GM18505 (cell line): ENCODE data around the gene HOMER2.
"Not testable (repeated sequence)": the region's sequence is repeated elsewhere in the genome, so short reads cannot be mapped to it uniquely, and the experiment has no call there.

ENCODE experiments used
- ATAC-seq: cut with Tn5 transposase; IDR thresholded peaks from one replicate; pipeline ENCODE4 v1.9.1; 2021; ENCODE audit not compliant: unreplicated experiment
- POLR2A ChIP-seq: IDR thresholded peaks from 4 replicates; pipeline ENCODE4 v1.6.1; 2011; ENCODE audit warnings: borderline replicate concordance; ENCODE audit not compliant: insufficient read depth, insufficient read length; ENCODE audit errors: extremely low read depth

The HOMER2 gene

GRCh38 chr15:82952158-82953081, at the start of gene HOMER2:
HOMER2 (minus strand) TSS chr15:82952720; CDS start chr15:82952535, 185 bp downstream.
- no peak for TF ChIP-seq POLR2A
- ATAC-seq: no peak

DNA sequence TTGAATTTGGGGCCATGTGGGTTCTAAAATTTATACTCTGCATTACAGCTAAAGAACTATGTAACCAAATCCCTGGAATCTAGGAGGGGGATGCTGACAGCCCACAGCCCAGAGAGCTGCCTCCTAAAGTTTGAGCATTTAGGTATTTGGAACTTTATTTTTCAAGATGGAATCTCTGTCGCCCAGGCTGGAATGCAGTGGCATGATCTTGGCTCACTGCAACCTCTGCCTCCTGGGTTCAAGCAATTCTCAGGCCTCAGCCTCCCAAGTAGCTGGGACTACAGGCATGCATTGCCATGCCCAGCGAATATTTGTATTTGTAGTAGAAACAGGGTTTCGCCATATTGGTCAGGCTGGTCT, 48.1 kb upstream of the HOMER2 start:
- not testable (repeated sequence) for ATAC-seq

- TF ChIP-seq POLR2A: no peak
- ATAC-seq: no peak
These were observed 47.6 kb upstream of the HOMER2 start for GRCh38 chr15:82999905-83000671.

DNA sequence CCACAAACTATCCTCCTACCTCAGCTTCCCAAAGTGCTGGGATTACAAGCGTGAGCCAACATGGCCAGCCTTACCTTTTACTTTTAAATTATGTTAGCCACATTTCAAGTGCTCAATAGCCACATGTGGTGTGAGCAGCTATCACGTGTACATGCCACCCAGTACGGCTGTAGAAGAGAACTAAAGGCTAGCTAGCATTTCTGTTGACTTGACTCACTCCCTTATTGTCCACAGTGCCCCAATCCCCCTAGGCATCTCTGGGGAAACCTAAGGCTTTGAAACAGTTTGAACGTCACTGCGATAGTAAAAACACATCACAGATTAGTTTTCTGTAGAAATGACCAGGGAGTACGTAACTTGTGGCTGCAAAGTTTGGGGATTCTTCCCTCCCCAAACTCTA, 46.9 kb upstream of the HOMER2 start:
- no peak for ATAC-seq
- no peak for TF ChIP-seq POLR2A

DNA sequence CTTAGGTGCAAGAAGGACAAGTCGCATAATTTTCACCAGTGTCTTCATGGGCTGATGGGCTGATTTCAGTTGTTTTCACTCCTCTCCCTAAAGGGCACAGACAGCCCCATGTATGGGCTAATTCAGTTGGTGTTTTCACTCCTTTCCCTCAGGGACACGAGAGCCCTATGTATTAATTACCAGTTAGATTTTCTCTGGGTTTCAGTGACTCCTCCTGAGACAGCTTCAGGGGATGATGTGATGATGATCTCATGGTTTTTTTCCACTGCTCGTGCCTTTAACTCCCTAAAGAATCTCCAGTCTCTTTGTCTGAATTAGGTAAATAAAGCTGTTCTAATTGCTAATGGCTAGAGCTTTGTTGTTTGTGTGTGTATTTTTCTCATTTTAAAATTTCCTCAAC, 43.4 kb upstream of the HOMER2 start:
- no peak for ATAC-seq
- TF ChIP-seq POLR2A: no peak

DNA sequence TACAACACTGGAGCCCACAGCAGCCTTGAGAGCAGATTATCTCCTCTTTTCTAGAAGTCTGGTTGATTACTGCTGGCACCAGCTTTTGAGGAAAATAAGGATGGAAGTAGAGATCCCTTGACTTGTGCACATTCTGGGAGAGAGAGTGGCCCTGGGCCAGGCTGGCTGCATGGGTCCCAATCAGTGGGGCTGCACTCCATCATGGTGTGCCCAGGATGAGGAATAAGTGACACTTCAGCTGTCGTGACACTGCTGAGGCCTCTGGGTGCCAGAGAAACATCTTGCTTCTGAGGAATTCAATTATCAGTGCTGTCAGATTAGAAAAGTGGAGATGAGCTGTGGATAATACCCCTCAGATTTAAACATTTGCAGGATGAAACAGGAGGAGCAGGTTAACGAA, 42.6 kb upstream of the HOMER2 start:
- no peak for TF ChIP-seq POLR2A
- ATAC-seq: no peak

DNA sequence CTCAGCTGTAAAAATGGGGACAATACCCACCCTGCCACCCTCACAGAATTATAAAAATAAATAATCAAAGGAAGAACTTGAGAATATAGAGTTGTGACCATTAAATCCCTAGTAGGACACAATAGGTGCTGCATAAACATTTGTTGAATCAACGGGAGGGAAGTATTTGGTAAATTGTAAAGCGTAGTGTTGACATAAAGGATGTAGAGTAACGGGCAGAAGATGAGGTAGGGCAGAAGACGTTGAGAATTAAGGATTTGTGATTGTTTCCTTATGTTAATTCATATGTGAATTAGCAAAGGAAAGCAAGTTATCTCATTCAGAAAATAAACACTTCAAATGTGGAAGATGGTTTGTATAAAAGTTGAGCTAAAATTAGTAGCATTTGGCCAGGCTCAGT, 40.6 kb upstream of the HOMER2 start:
- no peak for ATAC-seq
- TF ChIP-seq POLR2A: no peak

DNA sequence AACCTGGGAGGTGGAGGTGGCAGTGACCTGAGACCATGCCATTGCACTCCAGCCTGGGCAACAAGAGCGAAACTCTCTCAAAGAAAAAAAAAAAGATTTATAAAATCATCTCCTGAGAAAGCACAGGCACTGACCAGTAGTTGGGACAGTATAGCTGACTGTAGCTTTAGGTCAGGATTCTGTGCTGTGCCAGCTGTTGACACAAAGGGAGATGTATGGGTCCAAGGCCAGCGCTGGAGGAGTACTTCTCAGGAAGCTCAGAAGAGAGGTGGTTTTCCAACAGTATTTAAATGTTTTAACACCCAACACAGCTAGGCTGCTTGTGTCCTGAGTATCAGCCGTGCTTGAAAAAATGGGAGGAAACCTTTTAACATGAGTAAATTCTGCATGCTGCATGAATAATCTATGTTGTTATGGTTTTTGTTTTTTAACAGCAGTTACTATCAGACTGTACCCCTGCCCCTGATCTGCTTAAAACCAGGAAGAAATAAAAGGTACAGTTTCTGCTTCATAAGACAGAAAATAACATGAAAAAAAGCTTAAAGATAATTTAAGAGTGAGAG, 40.0 kb upstream of the HOMER2 start:
- TF ChIP-seq POLR2A: no peak
- ATAC-seq: no peak

GRCh38 chr15:82986442-82986780, 33.9 kb upstream of the HOMER2 start:
- TF ChIP-seq POLR2A: no peak

DNA sequence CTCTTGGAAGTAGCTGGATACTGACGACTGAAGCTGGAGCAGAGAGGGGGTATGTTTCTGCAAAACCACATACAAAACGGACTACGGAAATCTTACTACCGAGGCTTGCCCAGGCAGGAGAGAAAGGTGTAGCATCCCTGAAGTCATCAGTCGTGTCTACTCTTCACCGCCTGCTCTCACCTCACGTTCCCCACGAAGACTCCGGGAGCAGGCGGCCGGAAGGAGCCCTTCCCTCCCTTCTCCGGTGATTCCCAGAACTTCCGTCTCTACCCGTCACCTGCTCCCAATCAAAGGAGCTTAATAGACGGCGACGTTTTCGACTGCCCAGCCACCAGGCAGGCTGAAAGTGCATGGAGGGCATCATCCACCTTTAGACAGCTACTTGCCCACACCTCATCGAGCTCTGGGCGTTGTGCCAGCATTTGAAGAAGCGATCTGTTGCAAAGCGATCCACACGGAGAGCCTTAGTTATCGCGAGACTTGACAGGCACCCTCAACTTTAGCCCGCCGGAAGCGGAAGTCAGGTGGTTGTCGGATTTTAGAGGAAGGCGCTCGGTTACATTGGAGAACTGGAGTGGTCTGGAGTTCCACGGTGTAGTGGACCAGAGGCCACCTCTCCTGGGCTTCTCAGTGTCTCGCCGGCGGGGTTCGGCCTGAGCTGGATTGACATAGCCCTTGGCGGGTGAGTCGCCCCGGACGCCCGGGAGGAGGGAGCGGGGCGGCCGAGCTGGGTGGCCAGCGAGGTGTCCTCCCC, 33.3 kb upstream of the HOMER2 start, which contains the start of gene RAMAC:
TSS of gene RAMAC (plus strand) at position 523 of the 754 bp plus-strand sequence. CDS start 2,809 bp downstream, outside the sequence.
- peak; percentile 77 for TF ChIP-seq POLR2A
- peak; percentile 84 for ATAC-seq

More at GRCh38 chr15:82986442-82986780, 33.9 kb upstream of the HOMER2 start:
- no peak for ATAC-seq

GRCh38 chr15:82980981-82981380, 28.5 kb upstream of the HOMER2 start:
- ATAC-seq: no peak
- no peak for TF ChIP-seq POLR2A

DNA sequence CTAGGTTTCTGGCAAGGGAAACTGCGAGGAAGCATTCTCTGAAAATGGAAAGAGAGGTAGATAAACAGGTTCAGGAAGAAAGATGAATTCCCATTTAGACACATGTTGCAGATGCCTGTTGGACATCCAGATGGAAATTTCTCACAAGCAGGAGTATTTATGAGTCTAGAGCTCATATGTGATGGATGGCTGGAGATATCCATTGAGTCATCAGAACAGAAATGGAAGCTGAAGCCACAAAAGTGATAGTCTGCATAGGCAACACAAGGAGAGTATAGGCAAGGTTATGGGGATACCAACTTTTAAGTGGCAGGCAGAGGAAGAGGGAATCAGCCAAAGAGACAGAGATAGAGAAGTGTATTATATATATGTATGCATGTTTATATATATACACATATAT, 27.2 kb upstream of the HOMER2 start:
- no peak for ATAC-seq
- no peak for TF ChIP-seq POLR2A

- TF ChIP-seq POLR2A: no peak
- ATAC-seq: no peak
These were observed 25.9 kb upstream of the HOMER2 start for GRCh38 chr15:82978438-82978837.

DNA sequence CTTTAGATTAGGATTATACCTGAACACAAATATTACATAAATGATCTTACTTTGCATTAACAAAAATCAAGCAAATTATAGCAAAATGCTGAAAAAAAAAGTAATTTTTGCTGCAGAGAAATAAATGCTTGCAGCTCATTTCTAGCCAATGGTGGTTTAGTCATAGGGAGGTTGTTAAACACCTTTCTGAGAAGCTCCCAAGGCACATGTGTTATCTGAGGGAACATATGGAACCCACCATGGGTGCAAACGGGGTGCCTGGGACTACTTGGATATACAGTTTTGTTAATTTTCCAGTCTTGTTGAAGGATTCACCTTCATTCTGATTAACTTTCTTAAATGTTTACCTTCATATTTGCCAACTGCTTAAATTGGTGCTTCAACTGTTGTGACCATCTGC, 24.6 kb upstream of the HOMER2 start:
- TF ChIP-seq POLR2A: no peak
- ATAC-seq: no peak

DNA sequence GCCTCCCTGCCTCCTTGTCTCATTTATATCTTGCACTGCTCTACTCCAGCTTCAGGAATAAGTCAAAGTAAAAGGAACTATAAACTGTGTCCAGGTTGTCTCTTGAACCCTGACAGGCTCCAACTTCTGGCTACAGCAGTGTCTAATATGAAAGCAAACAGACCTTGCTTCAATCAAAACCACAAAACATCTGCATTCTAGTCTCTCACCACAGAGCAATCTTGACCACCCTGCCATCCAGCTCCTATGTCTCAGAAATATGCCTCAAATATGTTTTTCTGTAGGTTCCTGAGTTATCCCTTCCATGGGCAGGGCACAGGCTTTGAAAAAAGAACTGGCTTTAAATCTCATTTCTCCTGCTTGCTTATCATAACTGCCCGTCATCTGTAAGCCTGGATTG, 20.5 kb upstream of the HOMER2 start:
- ATAC-seq: no peak
- no peak for TF ChIP-seq POLR2A
